Dermis microvascular lymphatic vessel endothelial cell (primary cell): ENCODE results near the gene TRDN. TPM values are rescaled to one million over a fixed set of nuclear protein-coding genes. Genes with fewer than 3 reads are reported as not detected.
"Not testable (repeated sequence)": the region's sequence is repeated elsewhere in the genome, so short reads cannot be mapped to it uniquely, and the experiment has no call there.

Experiments used
- DNase-seq, 2 donors: peaks; one replicate each; pipeline versions ENCODE4 v3.0.0 to v3.0.0-alpha.2; 2010; ENCODE audit warnings: low read depth in 2 of 2
- total RNA-seq: library from RNA; depleted of rRNA; stranded (reverse); fragments of >200 nt; gene quantifications from 2 replicates; pipeline ENCODE4 v1.2.1, GENCODE V29; 2014

The TRDN gene
- total RNA-seq, 1 donor from 2014 or later: not detected

GRCh38 chr6:123314459-123314858 is 322.3 kb downstream of the TRDN start:
- DNase-seq: not testable (repeated sequence)

GRCh38 chr6:123309130-123309529 is 327.6 kb downstream of the TRDN start:
- no peak for DNase-seq

GRCh38 chr6:123306334-123306733 is 330.4 kb downstream of the TRDN start:
- DNase-seq: no peak

- DNase-seq: no peak
Measured at GRCh38 chr6:123295672-123296071, 341.1 kb downstream of the TRDN start.

- DNase-seq: no peak
Measured at GRCh38 chr6:123295181-123295580, 341.6 kb downstream of the TRDN start.

GRCh38 chr6:123288649-123289048 is 348.1 kb downstream of the TRDN start:
- DNase-seq: no peak

DNA sequence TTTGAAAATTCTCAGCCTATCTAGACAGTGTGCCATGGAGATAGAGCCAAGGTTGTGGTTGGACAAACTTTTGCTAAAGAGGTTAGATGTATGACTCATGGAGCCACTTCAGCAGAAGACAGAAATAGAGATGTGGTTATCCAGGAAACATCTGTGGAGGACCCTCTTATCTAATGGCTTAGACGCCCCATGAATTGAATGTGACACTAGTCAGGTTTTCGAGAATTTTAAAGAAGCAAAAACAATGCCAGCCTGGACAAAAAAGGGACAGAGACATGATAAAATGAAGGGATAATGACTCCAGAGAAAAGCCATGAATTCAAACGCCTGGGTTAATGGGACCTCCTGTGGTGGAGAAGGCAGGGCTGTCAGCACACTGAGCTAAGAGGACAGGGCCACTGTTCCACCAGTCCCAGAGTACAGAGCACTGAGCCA is 360.2 kb downstream of the TRDN start:
- no peak for DNase-seq

DNA sequence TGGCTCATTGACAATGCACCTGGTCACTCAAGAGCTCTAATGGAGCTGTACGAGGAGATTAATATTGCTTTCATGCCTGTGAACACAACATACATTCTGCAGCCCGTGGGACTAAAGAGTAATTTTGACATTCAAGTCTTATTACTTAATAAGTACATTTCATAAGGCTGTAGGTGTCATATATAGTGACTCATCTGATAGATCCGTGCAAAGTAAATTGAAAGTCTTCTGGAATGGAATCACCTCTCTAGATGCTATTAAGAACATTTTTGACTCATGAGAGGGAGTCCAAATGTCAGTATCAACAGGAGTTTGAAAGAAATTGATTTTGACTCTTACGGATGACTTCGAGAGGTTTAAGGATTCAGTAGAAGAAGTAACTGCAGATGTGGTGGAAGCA is 372.8 kb downstream of the TRDN start:
- DNase-seq: no peak

DNA sequence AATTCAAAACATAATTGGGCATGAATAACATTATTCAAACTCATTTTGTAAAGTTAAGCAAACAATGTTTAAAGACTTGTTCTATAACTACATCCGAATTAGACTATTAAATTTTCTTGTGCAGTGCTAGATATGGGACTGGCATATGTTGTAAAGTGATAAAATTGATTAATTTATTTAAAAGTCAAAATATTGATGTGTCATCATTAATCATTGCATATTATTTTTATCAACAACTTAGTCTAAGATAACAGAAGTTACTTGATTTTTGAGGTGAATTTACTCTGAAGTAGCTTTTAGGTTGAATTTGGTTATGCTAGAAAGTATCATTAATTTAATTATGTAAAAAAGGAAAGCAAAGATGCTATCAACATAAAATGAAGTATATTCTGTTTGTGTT is 396.1 kb downstream of the TRDN start:
- no peak for DNase-seq

DNA sequence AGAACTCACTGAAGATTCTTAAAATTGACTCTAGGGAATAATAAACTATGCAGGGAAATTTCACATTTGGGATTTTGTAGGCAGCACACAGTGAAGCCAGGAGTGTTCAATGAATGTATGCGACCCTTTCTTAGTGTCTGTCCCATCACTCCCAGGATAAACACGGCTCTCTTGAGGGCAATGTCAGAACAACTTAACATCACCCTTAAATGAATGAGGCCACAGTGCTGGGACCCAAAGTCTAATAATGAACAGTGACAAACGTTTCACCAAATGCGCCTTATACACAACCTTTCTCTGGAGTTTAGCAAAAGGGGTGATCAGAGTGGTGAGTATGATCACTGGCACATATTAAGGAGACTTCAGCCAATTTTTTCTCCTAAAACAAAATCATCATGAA is 403.4 kb downstream of the TRDN start:
- DNase-seq: no peak

GRCh38 chr6:123227789-123228188 is 409.0 kb downstream of the TRDN start:
- DNase-seq: not testable (repeated sequence)

GRCh38 chr6:123226398-123226797 is 410.4 kb downstream of the TRDN start:
- DNase-seq: no peak

- no peak for DNase-seq
Measured at GRCh38 chr6:123224077-123224476, 412.7 kb downstream of the TRDN start.

- no peak for DNase-seq
Measured at GRCh38 chr6:123223461-123223860, 413.3 kb downstream of the TRDN start.

GRCh38 chr6:123215211-123215610 is 421.5 kb downstream of the TRDN start:
- no peak for DNase-seq

GRCh38 chr6:123214433-123214832 is 422.3 kb downstream of the TRDN start:
- no peak for DNase-seq

GRCh38 chr6:123213921-123214320 is 422.8 kb downstream of the TRDN start:
- DNase-seq: no peak

DNA sequence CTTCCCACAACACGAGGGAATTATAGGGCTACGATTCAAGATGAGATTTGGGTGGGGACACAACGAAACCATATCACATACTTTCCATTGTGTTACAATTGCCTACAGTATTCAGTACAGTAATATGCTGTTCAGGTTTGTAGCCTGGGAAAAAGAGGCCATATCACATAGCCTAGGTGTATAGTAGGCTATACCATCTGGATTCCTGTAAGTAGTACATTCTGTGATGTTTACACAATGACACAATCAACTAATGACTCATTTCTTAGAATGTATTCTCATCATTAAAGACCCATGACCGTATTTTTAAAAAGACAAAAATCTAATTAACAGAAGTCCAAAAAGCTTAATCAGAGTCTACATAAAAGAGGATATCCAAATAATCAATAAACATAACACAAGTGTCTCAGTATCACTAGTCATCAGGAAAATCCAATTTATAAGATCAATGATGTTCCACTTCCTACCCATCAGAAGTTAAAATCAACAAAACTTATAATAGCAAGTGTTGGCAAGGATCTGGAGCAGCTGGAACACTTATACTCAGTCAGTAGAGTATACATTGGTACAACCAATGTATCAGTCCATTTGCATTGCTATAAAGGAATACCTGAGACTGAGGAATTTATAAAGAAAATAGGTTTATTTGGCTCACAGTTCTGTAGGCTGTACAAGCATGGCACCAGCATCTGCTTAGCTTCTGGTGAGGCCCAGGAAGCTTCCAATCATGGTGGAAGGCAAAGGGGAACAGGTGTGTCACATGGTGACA is 424.8 kb downstream of the TRDN start:
- DNase-seq: no peak

DNA sequence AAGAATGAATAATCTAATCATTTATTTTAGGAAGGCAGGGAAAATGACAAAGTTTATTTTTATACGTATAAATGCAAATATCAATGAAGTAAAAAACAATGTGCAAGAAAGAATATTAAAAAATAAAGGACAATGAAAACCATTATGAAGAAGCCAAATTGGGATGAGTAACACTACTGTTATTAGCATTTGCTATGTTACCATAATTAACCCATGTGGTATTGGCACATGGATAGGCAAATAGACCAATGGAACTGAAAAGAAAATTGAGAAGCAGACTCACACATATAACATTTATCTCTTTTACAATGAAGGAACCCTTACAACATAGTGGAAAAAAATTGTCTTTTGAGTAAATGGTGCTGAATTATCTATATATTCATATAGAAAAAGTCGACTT is 426.1 kb downstream of the TRDN start:
- DNase-seq: no peak

DNA sequence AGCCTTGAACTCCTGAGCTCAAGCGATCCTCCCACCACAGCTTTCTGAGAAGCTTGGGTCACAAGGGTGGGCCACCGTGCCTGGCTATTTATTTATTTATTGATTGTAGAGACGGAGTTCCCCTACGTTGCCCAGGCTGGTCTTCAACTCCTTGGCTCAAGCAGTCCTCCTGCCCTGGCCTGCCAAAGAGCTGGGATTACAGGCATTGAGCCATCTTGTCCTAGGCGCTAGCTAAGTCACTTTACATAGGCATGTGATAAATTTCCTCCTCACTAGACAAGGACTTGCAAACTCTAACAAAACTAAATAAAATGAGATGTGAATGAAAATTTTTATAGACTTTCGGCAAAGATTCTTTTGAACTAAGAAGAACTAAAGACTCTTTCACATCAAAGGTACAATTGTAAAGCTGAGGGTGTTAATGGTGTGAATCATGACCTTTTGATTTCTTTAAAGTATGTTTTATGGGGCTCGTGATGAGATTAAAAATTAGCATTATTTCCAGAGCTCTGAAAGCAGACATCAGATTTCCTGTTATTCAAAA is 428.7 kb downstream of the TRDN start:
- DNase-seq: no peak

- DNase-seq: no peak
Measured at GRCh38 chr6:123203928-123204327, 432.8 kb downstream of the TRDN start.

- no peak for DNase-seq
Measured at GRCh38 chr6:123201869-123202372, 434.8 kb downstream of the TRDN start.

DNA sequence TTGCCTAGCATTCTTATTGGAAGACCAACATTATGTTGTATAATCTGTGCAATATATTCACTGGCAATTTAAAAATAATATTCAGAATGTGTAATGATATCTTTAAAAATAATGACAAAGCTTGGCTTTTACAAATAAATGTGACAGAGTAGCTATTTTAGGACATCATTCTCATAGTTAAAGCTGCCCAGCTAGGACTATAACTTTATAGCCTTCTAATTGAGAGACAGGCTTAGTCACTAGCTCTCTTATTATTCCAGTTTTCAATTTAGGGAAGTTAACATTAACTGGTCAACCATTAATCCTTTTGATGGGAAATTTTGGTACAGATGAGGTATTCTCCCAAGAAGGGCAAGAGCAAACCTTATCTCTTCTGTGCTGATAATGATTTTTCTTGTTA is 443.5 kb downstream of the TRDN start:
- DNase-seq: no peak
